ENCODE data around the gene DOHH. TPM values are rescaled to one million over a fixed set of nuclear protein-coding genes. Genes with fewer than 3 reads are reported as not detected.

The DOHH gene
- total RNA-seq, 1 donor from 2014 or later: 14.5 TPM

- H3K4me3 ChIP-seq (ENCODE audit: insufficient read depth, low read depth, low read length): no peak within 1 kb of the TSS
- Mint-ChIP-seq H3K27ac (ENCODE audit: unreplicated experiment) (no peak within 1 kb of the TSS), H3K27me3 (ENCODE audit: low read depth, unreplicated experiment) (peaks cover 11% of the 10 kb centered on the region), H3K4me1 (ENCODE audit: low read depth, unreplicated experiment) (no peaks in the 10 kb centered on the region), H3K36me3 (ENCODE audit: low read depth, unreplicated experiment) (no peaks in the 10 kb centered on the region), H3K9me3 (ENCODE audit: unreplicated experiment) (no peaks in the 10 kb centered on the region), H3K4me3 (ENCODE audit: unreplicated experiment) (no peak within 1 kb of the TSS)
- H2AFZ ChIP-seq (ENCODE audit: low read depth, low read length): no peak within 1 kb of the TSS
- no peak within 1 kb of the TSS for H3K27ac ChIP-seq (ENCODE audit: low read depth, low read length)
- no peaks in the 10 kb centered on the region for H3K4me1 ChIP-seq (ENCODE audit: insufficient read depth, low read length)
- H3K9ac ChIP-seq (ENCODE audit: low read length): no peak within 1 kb of the TSS
- no peaks in the 10 kb centered on the region for H3K79me2 ChIP-seq (ENCODE audit: insufficient read depth, low read length)
- no peak within 1 kb of the TSS for H3K4me2 ChIP-seq (ENCODE audit: low read length)
- H3K9me3 ChIP-seq (ENCODE audit: insufficient read depth, low read depth, low read length): no peaks in the 10 kb centered on the region
- TF ChIP-seq CTCF (IDR thresholded peaks at IDR 0.05; ENCODE audit: insufficient read depth, low read depth, low read length) (no peak), EZH2 (IDR thresholded peaks at IDR 0.05; ENCODE audit: insufficient read depth, low read length) (no peak)
- H3K36me3 ChIP-seq (ENCODE audit: insufficient read depth, low read length): no peaks in the 10 kb centered on the region
- peaks cover 14% of the 10 kb centered on the region for H3K27me3 ChIP-seq (ENCODE audit: insufficient read depth, low read length)
- H4K20me1 ChIP-seq (ENCODE audit: insufficient read depth, low read length): no peaks in the 10 kb centered on the region
- DNase-seq (ENCODE audit: low read depth) (no peak), FAIRE-seq (no peak)
Observed at GRCh38 chr19:3480383-3481091, 19.9 kb downstream of the DOHH start, which contains the start of gene SMIM24. SMIM24 (minus strand) TSS chr19:3480525; CDS start chr19:3480463, 62 bp downstream.

- Histone ChIP-seq H2AFZ (ENCODE audit: low read depth, low read length) (no peak overlapping the region), H3K9ac (ENCODE audit: low read length) (no peak overlapping the region), H3K9me3 (ENCODE audit: insufficient read depth, low read depth, low read length) (no peaks in the 10 kb centered on the region), H3K36me3 (ENCODE audit: insufficient read depth, low read length) (no peaks in the 10 kb centered on the region), H3K4me2 (ENCODE audit: low read length) (no peak overlapping the region), H3K79me2 (ENCODE audit: insufficient read depth, low read length) (no peaks in the 10 kb centered on the region), H3K27me3 (ENCODE audit: insufficient read depth, low read length) (peaks cover 18% of the 10 kb centered on the region), H4K20me1 (ENCODE audit: insufficient read depth, low read length) (no peaks in the 10 kb centered on the region), H3K4me1 (ENCODE audit: insufficient read depth, low read length) (no peaks in the 10 kb centered on the region), H3K27ac (ENCODE audit: low read depth, low read length) (no peak overlapping the region), H3K4me3 (ENCODE audit: insufficient read depth, low read depth, low read length) (no peak overlapping the region)
- Mint-ChIP-seq H3K9me3 (ENCODE audit: unreplicated experiment) (no peaks in the 10 kb centered on the region), H3K36me3 (ENCODE audit: low read depth, unreplicated experiment) (no peaks in the 10 kb centered on the region), H3K4me1 (ENCODE audit: low read depth, unreplicated experiment) (no peaks in the 10 kb centered on the region), H3K27me3 (ENCODE audit: low read depth, unreplicated experiment) (peaks cover 11% of the 10 kb centered on the region), H3K27ac (ENCODE audit: unreplicated experiment) (no peak overlapping the region), H3K4me3 (ENCODE audit: unreplicated experiment) (no peak overlapping the region)
- TF ChIP-seq EZH2 (IDR thresholded peaks at IDR 0.05; ENCODE audit: insufficient read depth, low read length) (no peak), CTCF (IDR thresholded peaks at IDR 0.05; ENCODE audit: insufficient read depth, low read depth, low read length) (no peak)
- no peak for FAIRE-seq
- no peak for DNase-seq (ENCODE audit: low read depth)
Observed at GRCh38 chr19:3479834-3480215, 20.6 kb downstream of the DOHH start.

- peaks cover 11% of the 10 kb centered on the region for H3K27me3 Mint-ChIP-seq (ENCODE audit: low read depth, unreplicated experiment)
- no peak overlapping the region for H3K4me3 Mint-ChIP-seq (ENCODE audit: unreplicated experiment)
Observed at GRCh38 chr19:3479177-3479833, 21.2 kb downstream of the DOHH start.

More at GRCh38 chr19:3479177-3479833, 21.2 kb downstream of the DOHH start:
- Mint-ChIP-seq H3K4me1 (ENCODE audit: low read depth, unreplicated experiment) (no peaks in the 10 kb centered on the region), H3K36me3 (ENCODE audit: low read depth, unreplicated experiment) (no peaks in the 10 kb centered on the region), H3K9me3 (ENCODE audit: unreplicated experiment) (no peaks in the 10 kb centered on the region), H3K27ac (ENCODE audit: unreplicated experiment) (no peak overlapping the region)
- Histone ChIP-seq H3K4me1 (ENCODE audit: insufficient read depth, low read length) (no peaks in the 10 kb centered on the region), H3K9ac (ENCODE audit: low read length) (no peak overlapping the region), H3K36me3 (ENCODE audit: insufficient read depth, low read length) (no peaks in the 10 kb centered on the region), H3K27ac (ENCODE audit: low read depth, low read length) (no peak overlapping the region), H3K79me2 (ENCODE audit: insufficient read depth, low read length) (no peaks in the 10 kb centered on the region), H3K4me3 (ENCODE audit: insufficient read depth, low read depth, low read length) (no peak overlapping the region), H4K20me1 (ENCODE audit: insufficient read depth, low read length) (no peaks in the 10 kb centered on the region), H3K27me3 (ENCODE audit: insufficient read depth, low read length) (peaks cover 20% of the 10 kb centered on the region), H3K9me3 (ENCODE audit: insufficient read depth, low read depth, low read length) (no peaks in the 10 kb centered on the region), H3K4me2 (ENCODE audit: low read length) (no peak overlapping the region), H2AFZ (ENCODE audit: low read depth, low read length) (no peak overlapping the region)
- FAIRE-seq (no peak), DNase-seq (ENCODE audit: low read depth) (no peak)
- TF ChIP-seq EZH2 (IDR thresholded peaks at IDR 0.05; ENCODE audit: insufficient read depth, low read length): no peak
- TF ChIP-seq CTCF (IDR thresholded peaks at IDR 0.05; ENCODE audit: insufficient read depth, low read depth, low read length): no peak
